DMS153 treated with DMSO at 0.1 percent for 48 hours (cell line): Measurements from ENCODE around the gene TACC2.
"Not testable (repeated sequence)": the region's sequence is repeated elsewhere in the genome, so short reads cannot be mapped to it uniquely, and the experiment has no call there.

Experiments used
- DNase-seq: peaks from one replicate; lab custom pipeline; 2025; ENCODE audit not compliant: unreplicated experiment; lab: John Stamatoyannopoulos, UW

TACC2 gene

DNA sequence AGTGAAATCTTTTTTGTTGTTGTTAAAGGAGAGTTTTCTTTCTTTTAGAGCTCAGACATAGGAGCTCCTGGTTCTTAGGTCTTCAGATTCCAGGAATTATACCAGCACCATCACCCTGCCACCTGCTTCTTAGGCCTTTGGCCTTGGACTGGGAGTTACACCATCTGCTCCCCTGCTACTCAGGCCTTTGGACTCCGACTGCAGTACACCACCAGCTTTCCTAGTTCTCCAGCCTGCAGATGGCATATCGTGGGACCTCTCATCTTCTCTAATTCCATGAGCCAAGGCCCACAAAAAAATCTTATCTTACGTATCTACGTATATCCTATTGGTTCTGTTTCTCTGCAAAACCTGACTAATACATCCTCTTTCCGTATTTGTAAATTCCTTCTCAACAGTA is 5.1 kb upstream of the TACC2 start:
- no peak for DNase-seq

DNA sequence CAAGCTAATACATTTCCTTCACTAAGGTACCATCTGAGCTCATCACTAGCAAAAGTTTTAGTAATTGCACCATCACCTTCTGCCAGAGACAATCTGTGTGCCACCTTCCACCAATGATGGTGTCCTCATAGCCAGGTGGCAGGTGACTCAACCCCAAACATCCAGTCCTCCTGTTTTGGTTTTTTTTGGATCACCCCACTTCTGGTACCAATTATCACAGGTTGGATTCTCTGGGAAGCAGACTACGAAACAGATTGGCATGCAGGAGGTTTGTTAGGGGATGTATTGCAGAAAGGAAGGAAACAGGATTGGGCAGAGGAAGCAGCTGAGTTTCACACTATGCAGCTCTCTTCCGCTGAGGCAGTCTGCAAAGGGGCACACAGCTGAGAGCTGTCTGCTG is 4.5 kb upstream of the TACC2 start:
- no peak for DNase-seq

DNA sequence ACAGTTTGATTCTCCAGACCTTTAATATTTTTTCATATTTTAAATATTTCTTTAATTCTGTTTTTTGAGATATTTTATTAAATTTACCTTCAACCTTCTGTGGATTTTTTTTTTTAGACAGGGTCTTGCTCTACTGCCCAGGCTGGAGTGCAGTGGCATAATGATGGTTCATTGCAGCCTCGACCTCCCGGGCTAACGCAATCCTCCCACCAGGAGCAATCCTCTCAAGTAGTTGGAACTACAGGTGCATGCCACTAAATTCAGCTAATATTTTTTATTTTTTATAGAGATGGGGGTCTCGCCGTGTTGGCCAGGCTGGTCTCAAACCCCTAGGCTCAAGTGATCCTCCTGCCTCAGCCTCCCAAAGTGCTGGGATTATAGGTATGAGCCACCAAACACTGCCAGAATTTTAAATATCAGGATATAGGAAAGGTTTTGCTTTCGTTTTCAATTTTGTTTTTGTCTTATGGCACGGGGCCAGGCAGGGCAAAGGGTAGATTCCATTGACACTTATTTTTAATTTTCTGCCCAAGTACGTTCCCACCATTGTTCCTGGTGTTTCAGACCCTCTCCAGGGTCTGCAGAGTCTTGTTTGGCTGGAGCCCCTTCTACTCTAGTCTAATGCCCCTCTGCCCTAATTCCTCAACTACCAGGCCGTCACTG is 1.2 kb downstream of the TACC2 start:
- DNase-seq = no peak

DNA sequence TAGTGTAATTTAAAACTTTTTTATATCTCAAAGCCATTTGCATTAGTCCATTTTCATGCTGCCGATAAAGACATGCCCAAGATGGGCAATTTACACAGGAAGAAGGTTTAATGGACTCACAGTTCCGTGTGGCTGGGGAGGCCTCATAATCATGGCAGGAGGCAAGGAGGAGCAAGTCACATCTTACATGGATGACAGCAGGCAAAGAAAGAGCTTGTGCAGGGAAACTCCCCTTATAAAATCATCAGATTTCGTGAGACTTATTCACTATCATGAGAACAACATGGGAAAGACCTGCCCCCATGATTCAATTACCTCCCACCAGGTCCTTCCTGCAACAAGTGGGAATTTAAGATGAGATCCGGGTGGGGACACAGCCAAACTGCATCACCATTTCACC is 2.8 kb downstream of the TACC2 start:
- not testable (repeated sequence) for DNase-seq

DNA sequence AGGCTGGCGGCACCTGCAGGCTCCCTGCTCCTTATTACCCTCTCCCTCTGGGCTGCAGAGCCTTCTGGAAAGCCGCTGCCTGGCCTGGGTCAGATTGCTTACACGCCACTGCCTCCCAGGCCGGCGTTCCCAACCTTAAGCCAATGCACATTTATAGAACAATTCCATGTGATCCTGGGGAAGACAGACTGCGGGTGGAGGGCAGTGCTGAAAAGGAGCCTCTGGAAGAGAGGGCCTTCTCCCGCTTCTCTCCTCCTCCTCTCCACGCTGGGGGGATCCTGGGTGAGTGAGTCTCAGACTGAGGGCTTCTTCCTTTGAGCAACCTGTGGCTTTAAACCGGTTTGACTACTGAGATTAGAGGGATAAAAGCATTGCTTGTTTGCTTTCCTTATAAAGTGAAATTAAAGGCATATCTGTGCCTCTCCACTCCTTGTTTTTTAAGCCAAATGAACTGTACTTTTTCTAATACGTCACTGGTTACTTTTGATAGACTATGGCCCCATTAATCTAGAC is 5.5 kb downstream of the TACC2 start:
- DNase-seq = peak; percentile 39

DNA sequence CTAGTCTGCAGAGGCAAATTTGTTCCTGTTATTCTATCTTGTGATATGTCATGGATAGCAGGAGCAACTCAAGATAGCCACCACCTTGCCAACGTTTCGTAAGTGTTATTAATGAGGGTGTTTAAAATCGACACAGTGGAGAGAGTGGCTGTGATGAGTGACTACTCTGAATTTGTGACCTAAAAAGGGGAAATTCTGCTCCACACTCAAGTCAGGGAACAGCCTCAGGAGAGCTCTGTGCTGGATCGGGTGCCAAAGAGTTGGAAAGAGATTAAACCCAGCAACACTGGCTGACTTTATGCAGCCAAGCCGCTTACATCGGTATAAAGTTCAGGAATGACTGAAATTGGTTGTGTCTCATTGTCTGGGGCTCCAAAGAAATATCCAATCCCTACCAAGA is 9.5 kb downstream of the TACC2 start:
- no peak for DNase-seq

DNA sequence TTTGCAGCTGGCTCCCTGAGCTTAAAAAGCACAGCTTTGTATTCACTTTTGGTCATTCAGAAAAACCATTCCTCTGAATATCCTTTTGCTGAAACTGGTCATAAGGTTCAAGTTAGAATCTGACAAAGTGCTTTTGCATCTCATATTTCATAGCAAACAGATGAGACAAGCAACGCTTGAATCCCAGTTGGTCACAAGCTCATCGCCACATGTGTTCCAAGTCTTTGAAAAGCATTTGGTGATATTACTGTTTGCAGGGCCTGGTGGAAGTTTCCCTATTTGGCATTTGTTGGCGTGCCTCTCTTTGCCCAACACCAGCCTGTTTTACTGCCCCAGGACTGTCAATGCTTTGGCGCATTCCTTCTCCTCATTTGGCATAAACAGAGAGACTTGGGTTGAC is 10.3 kb downstream of the TACC2 start:
- no peak for DNase-seq

DNA sequence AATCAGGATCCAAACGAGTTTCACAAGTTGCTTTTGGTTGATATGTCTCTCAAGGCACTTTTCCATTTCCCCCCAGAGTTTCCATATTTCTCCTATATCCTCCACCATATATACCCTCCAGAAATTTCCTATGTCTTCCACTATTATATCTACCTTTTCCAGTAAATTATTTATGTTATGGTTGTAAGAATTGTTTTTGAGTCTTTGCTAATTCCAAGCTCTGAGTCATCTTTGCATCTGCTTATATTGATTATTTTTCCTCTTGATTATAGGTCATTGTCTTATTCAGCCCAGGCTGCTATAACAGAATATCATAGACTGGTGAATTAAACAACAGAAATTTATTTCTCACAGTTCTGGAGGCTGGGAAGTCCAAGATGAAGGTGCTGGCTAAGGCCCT is 12.7 kb downstream of the TACC2 start:
- no peak for DNase-seq

DNA sequence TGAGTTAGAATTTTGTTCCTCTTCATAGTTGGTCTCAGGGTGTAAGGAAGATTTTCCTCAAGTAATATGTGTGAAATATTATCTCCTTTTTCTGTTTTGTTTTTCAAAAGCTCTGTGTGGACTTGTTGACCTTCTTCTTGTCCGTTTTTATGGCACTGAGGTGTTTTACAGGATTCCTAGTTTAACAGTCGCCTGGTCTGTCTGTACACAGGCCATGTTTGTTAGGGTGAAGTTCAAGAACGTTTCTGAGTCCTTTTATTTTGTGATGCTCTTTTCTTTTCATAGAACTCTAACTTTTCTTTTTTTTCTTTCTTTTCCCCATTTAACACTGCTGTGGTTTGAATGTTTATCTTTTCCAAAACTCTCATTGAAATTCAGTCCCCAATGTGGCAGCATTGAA is 18.5 kb downstream of the TACC2 start:
- no peak for DNase-seq

DNA sequence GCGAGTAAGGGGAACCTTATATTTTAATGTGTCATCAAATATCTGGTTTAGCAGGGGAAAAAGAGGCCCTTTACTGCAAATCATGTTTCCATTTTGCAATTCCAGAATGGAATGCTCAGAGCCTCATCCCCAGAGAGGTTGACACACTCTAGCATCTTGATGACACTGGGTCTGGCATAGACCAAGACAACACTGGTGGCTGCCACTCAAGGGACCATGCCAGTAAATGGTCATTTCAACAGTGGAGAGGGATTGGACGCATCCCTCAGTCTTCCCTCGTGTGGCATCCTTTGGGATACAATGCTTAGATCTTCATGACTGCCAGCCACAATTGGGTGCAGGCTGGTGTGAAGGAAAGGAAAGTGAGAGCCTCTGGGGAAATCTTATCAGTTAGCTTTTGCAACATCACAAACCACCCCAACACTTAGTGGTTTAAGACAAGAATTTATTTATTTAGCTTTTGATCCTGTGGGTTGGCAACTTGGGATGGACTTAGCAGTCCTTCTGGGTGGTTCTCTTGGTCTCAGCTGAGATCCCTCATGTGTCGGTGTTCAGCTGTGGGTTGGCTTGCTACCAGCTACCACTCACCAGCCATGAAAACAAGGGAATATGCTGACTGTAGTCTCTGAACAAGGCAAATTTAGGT is 21.6 kb downstream of the TACC2 start:
- DNase-seq = no peak

DNA sequence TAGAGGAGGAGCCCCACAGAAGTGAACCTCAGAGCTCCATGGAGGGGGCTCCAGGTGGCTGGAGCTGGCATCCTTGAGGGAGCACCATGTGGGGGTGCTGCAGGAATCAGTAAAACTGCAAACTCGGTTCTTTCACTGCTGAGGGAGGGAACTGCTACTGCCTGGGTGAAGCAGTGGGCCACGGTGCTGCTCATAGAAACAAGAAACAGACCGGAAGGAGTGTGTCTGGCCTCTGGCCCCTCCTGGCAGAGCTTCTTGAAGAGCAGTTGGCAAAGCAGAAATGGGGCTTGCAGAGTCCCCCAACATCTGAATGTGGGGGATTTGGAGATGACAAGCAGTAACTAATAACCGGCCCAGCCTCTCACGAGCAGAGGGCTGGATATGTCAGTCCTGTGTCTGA is 23.8 kb downstream of the TACC2 start:
- no peak for DNase-seq

DNA sequence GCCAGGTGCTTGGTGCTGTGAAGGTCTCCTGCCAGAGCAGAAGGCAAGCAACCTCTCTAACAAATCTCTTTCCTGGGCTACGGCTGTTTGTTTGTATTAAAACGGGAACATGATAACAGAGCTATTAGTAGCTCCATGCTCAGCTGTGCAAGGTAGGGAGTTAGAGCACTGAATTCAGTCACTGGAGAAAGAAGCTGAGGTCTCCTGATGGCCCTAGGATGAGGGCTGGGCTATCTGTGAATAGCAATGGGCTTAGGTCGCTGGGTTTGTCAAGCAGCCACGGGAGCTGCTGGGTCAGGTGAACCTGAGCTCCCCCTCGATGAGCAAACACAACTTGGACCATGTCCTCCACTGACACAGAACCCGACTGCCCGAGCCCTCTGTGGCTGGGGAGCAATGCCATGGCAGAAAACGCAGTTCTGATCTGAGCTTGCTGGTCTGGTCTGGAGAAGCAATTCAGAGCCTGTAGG is 24.4 kb downstream of the TACC2 start:
- no peak for DNase-seq

DNA sequence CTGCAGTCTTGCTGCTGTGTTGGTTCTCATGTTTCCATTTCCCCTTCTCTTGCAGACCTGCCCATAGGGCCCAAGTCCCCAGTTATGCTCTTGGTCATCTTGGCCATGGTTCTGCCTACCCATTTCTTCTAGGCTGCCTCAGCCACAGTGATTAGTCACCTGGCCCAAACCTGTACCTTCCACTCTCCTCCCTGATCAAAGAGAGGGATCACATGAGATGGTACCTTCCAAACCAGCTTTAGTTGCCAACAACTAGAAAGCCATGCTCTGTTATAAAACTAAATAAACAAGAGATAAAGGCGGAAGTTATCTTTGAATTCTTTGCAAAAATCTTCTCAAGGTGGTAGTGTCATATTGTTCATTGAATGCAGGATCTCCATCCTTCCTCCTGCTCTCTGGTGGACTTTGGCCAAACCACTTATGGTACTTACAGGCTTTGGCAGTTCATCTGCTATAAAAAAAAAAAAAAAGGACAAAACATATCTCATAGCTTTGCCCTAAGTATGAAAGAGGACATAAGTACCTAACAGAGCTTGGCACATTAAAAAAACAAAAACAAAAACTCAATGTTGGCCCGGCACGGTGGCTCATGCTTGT is 25.8 kb downstream of the TACC2 start:
- no peak for DNase-seq

DNA sequence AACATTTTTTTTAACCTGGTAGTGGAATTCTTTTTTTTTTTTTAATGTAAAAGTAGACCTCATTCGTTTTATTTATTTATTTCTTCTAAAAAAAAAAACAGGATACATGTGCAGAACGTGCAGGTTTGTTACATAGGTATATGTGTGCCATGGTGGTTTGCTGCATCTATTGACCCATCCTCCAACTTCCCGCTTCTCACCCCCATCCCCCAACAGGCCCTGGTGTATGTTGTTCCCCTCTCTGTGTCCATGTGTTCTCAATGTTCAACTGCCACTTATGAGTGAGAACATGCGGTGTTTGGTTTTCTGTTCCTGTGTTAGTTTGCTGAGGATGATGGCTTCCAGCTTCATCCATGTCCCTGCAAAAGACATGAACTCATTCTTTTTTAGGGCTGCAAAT is 29.0 kb downstream of the TACC2 start:
- not testable (repeated sequence) for DNase-seq

DNA sequence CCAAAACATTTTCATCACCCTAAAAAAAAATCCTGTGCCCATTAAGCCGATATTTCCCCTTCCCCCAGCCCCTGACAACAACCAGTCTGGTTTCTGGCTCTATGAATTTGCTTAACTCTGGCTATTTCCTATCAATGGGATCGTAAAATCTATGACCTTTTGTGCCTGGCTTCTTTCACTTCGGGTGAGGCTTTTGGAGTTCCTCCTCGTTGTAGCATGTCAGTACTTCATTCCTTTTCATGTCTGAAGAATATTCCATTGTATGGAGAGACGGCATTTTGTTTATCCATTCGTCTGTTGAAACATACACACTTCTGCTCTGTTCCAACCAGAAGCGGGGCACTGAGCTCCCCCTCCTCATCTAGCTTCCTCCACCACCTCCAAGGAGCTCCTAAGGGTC is 29.5 kb downstream of the TACC2 start:
- DNase-seq = no peak

DNA sequence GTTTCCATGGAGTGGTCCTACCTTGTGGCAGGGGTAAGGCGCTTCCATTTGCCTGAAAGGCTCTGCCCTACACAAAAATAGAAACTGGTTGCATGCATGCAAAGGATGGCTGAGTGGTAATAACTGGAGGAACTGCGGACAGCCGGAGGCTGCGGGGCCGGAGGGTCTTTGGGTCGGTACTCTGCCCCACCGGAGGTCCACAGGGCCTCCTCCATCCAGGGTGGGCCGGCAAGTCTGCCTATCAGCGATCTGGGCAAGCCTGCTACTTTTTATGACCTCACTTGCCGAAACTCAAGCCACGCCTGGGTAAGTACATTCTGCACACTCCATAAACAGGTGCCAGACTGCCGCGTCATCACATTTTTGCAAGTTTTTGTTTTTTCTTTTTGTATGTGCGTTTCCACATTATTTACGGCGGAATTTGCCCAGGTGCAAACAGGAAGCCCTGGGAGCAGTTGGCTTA is 30.0 kb downstream of the TACC2 start:
- DNase-seq = no peak

DNA sequence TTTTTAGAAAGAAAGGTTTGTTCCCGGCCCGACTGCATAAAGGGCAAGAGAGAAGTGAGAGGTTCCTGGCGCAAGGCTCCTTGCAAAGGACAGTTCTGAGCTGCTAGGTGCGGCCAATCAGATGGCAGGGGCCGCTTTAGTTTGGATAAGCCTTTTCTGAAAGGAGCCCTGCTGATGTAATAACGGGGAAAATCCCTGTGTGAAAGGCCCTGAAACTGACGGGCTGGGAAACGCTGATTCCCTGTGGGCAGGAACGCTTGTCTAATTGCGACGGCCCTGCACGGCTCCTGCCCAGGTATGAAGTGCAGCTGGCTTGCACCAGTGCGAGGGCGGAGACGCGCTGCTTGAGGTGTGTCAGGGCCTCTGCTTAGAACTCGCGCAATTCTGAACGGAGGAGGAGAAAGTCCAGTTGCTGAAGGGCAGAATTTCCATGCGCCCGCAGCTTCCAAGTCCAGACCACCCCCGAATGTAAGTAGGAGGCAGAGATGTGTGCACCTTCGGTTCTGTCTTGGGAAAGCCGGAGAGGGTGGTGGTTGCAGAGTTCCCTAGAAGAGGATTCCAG is 30.5 kb downstream of the TACC2 start:
- peak; percentile 72 for DNase-seq

DNA sequence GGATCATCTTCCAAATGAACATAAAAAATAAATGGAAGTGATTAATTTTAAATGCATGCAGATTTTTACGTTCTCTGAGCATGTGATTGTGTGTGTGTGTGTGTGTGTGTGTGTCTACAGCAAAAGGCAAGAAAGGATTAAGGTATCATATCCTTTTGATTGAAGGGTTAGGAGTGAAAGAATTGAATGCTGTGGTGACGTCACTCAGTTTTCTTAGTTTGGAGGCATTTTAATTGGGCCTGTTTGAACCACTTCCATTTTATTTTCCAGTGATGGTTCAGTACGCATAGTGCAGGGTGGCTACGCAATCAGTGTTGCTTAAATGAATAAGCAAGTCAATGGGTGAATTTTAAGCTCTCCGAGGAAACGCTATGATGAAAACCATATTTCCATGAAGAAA is 31.3 kb downstream of the TACC2 start:
- DNase-seq = no peak

DNA sequence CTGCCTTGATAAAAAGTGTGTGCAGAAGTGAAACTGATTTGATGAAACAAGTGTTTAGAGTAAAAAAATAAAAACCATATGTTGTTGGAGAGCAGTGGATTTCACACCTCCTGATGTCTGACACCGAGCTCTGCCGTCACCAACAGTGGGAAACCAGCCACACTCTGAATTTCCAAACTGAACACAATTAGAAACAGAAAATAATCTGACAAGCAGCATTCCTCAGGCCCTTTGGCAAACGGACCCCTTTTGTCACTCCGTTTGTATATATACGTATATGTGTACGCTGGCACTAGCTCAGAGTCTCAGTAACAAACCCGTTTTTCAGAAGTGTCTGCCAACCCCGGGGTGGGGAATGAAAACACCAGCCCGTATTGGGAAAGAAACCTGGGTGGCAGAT is 32.4 kb downstream of the TACC2 start:
- no peak for DNase-seq

DNA sequence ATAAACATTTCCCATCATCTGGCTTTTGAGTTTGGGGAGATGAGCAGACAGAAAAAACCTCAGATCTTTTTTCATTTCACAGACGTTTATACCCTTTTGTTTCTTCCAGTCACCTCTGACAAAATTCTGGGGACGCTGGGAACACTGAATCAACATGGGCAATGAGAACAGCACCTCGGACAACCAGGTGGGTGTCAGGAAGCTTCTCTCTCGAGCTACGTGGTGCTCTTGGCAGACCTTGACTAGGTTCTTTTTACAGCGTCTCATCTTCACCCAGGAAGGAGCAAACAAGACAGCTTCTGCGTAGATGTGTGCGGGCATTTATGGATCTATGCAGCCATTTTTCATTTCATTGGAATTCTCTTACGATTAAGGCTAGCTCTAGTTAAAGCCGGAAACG is 32.9 kb downstream of the TACC2 start:
- no peak for DNase-seq

DNA sequence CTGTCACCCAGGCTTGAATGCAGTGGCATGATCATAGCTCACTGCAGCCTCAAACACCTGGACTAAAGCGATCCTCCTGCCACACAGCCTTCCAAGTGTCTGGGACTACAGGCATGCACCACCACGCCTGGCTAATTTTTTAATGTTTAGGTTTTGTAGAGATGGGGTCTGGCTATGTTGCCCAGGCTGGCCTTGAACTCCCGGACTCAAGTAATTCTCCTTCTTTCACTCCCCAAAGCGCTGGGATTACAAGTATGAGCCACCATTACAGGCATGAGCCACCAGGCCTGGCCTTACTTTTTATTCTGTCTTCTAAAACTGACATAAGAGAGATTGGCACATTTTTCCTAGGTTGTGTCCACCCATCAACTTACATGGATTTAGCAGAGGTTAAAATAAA is 33.3 kb downstream of the TACC2 start:
- DNase-seq = no peak

DNA sequence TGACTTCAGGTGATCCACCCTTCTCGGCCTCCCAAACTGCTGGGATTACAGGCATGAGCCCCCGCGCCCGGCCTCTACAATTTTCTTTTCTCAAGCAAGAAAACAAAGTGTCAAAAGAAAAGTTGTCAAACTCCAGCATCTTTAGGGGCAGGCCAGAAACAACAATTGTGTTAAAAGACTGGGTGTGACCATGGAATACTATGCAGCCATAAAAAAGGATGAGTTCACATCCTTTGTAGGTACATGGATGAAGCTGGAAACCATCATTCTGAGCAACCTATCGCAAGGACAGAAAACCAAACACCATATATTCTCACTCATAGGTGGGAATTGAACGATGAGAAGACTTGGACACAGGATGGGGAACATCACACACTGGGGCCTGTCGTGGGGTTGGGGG is 34.3 kb downstream of the TACC2 start:
- not testable (repeated sequence) for DNase-seq
